Right atrium auricular region (tissue), 2 donors: ENCODE results near the gene KRT78. TPM values are rescaled to one million over a fixed set of nuclear protein-coding genes. Genes with fewer than 3 reads are reported as not detected.

Experiments used
- DNase-seq: peaks from one replicate; pipeline ENCODE4 v3.0.0-alpha.2; 2019; ENCODE audit warnings: low spot score
- H3K27ac ChIP-seq, 2 donors: fragments of 200-600 bp; sonication (generic); 1 replicate in 1 of 2; 2 replicates in 1 of 2; pipeline ENCODE4 v1.5.1; 2016 to 2019
- H3K27me3 ChIP-seq, 2 donors: fragments of 200-600 bp; sonication (generic); one replicate each; pipeline versions ENCODE4 v1.5.1 to v1.6.0; 2017 to 2019
- H3K36me3 ChIP-seq: fragments of 200-600 bp; sonication (generic); one replicate; pipeline ENCODE4 v1.5.1; 2016
- H3K4me1 ChIP-seq, 2 donors: fragments of 200-600 bp; sonication (generic); one replicate each; pipeline versions ENCODE4 v1.5.1 to v1.6.0; 2017 to 2019
- H3K4me3 ChIP-seq, 2 donors: fragments of 200-600 bp; sonication (generic); 1 replicate in 1 of 2; 2 replicates in 1 of 2; pipeline ENCODE4 v1.5.1; 2017 to 2019; ENCODE audit warnings: mild to moderate bottlenecking in 1 of 2, moderate library complexity in 1 of 2
- H3K9me3 ChIP-seq, 2 donors: fragments of 200-600 bp; sonication (generic); one replicate each; pipeline ENCODE4 v1.5.1; 2019
- total RNA-seq, 2 donors: library from RNA; depleted of rRNA; stranded (reverse); fragments of >200 nt; gene quantifications; one replicate each; pipeline ENCODE4 v1.1.0, GENCODE V29; 2016
- TF ChIP-seq, protein P1 (sequence below), 2 donors: fragments of 200-600 bp; sonication (generic); IDR thresholded peaks; one replicate each; pipeline ENCODE4 v1.5.1; 2019; ENCODE audit warnings: antibody characterized with exemption in 2 of 2

The KRT78 gene
- total RNA-seq, 2 donors from 2014 or later = not detected

DNA sequence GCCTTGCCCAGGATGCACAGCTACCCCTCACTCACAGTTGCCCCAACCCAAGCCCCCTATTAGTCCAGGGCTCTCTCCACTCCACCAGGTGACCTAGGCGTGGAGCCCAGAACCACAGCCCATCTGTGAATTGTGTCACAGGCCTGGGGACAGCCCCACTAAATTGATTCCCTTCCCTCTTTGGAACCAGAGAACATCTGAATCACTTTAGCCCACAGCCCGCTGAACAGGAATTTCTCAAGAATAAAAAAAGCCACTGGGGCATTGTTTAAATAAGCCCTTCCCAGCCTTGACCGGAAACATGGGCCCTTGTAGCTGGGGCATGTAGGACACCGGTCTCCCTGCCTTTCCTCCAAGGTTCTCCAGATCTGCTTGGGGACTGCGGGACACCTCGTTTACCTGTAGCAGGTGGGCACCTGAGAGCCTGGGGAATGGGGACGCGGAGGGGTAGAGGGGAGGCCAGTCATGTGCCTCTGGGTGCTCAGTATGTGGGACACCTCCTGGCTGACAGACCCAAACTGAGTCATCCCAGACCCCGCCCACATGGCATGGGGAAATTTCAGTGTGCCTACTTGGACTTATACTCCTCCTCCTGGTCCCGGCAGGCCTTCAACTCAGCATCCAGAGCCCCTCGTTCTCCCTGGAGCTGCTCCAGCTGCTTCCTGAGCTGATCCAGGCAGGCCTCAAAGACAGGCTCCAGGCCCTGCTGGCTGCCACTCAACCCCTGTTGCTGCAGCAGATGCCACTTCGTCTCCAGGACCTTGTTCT is 1.3 kb downstream of the KRT78 start:
- no peak for DNase-seq
- Histone ChIP-seq H3K9me3 (no peaks in the 10 kb centered on the region), H3K36me3 (no peaks in the 10 kb centered on the region), H3K4me1 (no peaks in the 10 kb centered on the region), H3K27me3 (no peaks in the 10 kb centered on the region), H3K4me3 (no peak overlapping the region), H3K27ac (no peak overlapping the region)
- TF ChIP-seq, protein P1, sequence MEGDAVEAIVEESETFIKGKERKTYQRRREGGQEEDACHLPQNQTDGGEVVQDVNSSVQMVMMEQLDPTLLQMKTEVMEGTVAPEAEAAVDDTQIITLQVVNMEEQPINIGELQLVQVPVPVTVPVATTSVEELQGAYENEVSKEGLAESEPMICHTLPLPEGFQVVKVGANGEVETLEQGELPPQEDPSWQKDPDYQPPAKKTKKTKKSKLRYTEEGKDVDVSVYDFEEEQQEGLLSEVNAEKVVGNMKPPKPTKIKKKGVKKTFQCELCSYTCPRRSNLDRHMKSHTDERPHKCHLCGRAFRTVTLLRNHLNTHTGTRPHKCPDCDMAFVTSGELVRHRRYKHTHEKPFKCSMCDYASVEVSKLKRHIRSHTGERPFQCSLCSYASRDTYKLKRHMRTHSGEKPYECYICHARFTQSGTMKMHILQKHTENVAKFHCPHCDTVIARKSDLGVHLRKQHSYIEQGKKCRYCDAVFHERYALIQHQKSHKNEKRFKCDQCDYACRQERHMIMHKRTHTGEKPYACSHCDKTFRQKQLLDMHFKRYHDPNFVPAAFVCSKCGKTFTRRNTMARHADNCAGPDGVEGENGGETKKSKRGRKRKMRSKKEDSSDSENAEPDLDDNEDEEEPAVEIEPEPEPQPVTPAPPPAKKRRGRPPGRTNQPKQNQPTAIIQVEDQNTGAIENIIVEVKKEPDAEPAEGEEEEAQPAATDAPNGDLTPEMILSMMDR (IDR thresholded peaks at IDR 0.05) = no peak

DNA sequence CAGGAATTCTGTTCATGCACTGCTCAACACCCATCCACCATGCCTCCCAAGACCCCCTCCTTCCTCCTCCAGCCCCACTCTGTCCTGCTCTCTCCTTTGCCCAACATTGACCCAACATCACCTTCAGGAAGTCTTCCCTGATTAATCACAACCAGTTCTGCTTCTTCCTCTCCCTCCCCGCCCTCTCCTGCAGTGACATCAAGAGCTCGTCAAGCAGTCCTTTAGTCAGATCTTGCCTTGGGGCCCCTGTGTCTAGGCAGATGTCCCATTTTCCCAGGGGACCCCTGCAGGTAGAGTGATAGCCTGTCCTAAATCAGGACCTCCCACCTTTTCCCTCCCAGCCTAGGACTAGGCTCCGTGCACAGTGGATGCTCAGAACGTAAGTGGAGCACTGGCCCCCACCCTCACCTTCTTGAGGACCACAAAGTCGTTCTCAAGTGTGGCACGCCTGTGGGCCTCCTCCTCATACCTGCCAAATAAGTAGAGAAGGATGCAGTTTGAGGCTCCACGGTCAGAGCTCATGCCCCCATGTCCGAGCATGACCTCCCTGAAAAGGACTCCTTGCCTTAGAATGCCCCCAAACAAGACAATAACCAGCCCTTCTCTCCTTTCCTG is 2.3 kb downstream of the KRT78 start:
- DNase-seq = no peak
- Histone ChIP-seq H3K36me3 (no peaks in the 10 kb centered on the region), H3K9me3 (no peaks in the 10 kb centered on the region), H3K4me3 (no peak overlapping the region), H3K4me1 (no peaks in the 10 kb centered on the region), H3K27me3 (no peaks in the 10 kb centered on the region), H3K27ac (no peak overlapping the region)
- TF ChIP-seq, protein P1 (IDR thresholded peaks at IDR 0.05) = no peak

DNA sequence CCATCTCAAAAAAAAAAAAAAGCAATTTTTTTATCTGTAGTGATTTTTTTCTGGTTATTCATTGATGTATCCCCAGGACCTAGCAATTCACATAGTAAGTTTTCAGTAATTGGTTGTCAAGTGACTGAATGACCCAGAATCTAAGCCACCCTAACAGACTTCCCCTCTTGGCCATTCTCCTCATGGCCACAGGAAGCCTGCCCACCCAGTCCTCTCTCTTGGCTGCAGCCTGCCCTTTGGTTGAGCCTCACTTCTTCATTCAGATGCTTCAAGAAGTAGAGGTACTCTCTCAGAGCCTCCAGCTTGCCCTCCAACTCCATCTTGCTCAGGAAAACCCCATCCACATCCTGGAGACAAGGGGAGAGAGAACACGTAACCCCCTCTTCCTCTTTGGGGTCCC is 2.8 kb downstream of the KRT78 start:
- H3K36me3 ChIP-seq = no peaks in the 10 kb centered on the region
- no peak for DNase-seq
- H3K4me3 ChIP-seq = no peak overlapping the region
- no peak overlapping the region for H3K27ac ChIP-seq
- no peaks in the 10 kb centered on the region for H3K27me3 ChIP-seq
- H3K4me1 ChIP-seq = no peaks in the 10 kb centered on the region
- TF ChIP-seq, protein P1 (IDR thresholded peaks at IDR 0.05) = no peak
- H3K9me3 ChIP-seq = no peaks in the 10 kb centered on the region

DNA sequence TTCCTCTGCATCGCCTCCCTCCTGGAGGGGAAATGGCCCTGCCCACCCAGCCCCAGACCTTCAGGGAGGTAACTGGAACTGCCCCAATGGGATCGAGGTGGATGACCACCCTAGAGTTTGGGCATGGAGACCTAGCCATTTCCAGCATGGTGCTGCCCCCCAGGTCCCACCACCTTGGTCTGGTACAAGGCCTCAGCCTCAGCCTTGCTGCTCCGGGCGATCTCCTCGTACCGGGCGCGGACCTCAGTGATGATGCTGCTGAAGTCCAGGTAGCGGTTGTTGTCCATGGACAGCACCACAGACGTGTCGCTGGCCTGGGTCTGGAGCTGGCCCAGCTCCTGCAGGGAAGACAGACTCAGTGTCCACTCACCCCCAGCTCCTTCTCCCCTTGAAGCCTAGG is 4.4 kb downstream of the KRT78 start:
- TF ChIP-seq, protein P1 (IDR thresholded peaks at IDR 0.05) = no peak
- no peaks in the 10 kb centered on the region for H3K27me3 ChIP-seq
- H3K36me3 ChIP-seq = no peaks in the 10 kb centered on the region
- H3K27ac ChIP-seq = no peak overlapping the region
- H3K4me1 ChIP-seq = no peaks in the 10 kb centered on the region
- H3K9me3 ChIP-seq = no peaks in the 10 kb centered on the region
- no peak overlapping the region for H3K4me3 ChIP-seq
- no peak for DNase-seq

DNA sequence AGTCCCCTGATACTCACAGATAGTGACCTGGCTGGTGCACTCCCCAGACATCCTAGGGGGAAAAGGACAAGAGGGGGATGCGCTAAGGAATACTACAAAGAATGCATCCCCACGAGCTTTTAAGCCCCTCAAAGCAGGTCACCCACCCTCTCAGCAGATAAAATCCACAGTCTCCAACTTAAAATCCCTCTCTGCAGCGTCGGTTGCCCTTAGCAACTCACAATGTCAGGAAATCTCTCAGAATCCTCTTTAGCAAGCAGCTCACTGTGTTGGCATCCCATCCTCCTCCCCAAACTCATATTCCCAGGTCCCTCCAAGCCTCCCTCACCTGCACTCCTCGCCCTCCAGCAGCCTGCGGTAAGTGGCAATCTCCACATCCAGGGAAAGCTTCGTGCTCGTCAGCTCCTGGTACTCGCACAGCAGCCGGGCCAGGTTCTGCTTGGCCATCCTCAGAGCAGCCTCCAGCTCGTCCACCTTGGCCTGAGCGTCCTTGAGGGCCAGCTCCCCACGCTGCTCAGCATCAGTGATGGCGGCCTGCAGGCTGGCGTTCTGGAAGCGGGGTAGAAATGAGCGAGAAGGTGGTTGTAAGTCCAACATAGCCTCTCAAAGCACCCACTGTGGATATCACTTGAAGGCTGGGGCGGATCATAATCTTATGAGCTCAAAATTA is 9.2 kb downstream of the KRT78 start:
- Histone ChIP-seq H3K4me3 (no peak overlapping the region), H3K27ac (no peak overlapping the region), H3K4me1 (no peaks in the 10 kb centered on the region), H3K36me3 (no peaks in the 10 kb centered on the region), H3K27me3 (no peaks in the 10 kb centered on the region), H3K9me3 (no peaks in the 10 kb centered on the region)
- DNase-seq = no peak
- TF ChIP-seq, protein P1 (IDR thresholded peaks at IDR 0.05) = no peak
